GM19240 (cell line): Measurements from ENCODE around the gene DDX31.

Experiments
- DNase-seq: peaks from one replicate; pipeline ENCODE4 v3.0.0; 2011; ENCODE audit warnings: low spot score; ENCODE audit not compliant: insufficient read length

DDX31 gene

DNA sequence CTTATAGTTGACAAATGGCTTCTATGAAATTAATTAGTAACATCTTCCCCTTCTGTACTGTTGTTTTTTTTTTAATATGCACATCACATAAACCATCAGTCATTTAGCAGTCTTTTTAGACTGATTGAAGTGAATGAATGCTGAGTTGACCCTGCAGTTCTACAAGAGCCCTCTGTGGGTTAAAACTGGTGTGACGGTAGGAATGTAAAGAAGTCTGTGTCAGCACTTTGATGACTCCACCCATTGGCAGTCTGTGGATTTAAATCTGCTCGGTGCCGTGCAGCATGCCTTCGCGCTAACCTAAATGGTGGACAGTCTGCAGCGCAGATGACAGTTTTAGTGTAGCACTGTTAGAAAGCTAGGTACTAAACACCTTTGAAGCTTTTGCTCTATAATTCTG, 3.6 kb upstream of the DDX31 start:
- no peak for DNase-seq

DNA sequence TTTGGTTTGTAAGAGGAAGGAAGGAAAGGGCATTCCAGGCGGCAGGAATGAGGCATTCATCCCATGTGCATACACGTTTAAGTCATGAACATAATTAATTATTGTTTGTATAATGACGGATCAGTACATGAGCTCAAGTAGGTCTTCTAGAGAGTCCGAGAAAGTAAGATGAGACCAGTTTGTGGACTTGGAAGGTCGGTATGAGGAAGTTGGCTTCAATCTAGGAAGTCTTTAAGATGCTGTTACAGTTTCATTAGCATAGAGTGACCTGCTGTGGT, 2.6 kb upstream of the DDX31 start:
- DNase-seq: no peak

DNA sequence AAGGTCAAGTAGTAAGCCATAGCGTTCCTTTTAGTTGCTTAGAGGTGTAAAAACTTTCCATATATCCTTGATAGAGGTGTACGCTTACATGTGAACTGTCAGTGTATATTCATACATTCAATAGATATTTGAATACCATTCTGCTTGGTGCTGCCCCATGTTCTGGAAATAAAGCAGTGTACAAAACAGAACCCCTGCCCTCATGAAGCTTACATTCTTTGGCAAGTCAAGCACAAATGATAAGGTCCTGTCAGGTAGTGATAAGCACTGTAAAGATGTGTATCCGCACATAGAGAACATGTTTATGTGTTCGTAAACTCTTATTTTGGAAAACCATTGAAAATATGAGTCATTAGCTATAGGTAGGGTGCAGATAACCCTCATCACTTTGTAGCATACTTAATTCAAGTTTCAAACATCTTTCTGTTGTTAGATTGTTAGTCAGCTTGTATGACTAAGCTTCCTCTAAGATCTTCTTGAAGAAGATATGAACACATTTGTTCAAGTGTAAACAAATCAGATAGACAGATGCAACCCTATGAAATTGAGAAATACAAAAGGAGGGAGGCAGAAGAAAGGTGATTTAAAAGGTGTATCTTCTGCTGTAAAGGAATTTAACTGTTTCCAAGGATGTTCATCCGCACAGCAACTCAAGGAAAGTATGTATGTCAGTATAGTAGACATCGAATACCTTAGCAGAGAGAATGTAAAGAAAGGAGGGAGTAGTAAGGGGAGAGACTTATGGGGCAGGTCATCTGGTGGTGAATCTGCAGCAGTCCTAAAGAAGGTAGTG, 2.0 kb upstream of the DDX31 start:
- no peak for DNase-seq

DNA sequence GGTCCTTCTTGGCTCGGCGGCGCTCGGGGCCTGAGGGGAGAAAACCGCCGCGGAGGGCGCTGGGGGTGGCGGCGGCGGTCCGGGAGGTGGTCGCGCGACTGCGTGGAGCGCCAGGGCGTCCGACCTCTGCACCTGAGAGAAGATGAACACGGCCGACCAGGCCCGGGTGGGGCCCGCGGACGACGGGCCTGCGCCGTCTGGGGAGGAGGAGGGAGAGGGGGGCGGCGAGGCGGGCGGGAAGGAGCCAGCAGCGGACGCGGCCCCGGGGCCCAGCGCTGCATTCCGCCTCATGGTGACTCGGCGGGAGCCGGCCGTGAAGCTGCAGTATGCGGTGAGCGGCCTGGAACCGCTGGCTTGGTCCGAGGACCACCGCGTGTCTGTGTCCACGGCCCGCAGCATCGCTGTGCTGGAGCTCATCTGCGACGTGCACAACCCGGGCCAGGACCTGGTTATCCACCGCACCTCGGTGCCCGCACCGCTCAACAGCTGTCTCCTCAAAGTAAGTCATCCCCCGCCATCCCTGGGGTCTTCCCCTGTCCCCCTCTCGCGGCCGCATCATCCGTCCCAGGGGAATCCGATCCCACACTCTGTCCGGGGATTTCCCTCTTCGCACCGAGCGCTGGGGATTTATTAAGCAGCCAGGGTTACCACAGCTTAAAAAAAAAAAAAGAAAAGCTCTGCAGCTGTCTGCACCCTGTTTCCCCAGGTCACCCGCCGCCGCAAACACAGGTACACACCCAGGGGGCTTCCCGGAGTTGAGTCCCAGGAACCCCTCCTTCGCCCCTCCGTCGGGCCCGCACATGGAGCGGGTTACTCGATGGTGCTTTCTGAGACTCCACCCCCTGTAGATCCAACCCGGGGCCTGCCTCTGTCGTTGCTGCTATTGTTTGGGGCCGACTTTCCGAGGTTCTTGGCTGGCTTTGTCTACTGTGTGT, 941 bp upstream of the DDX31 start, which contains the start of gene GTF3C4:
Gene GTF3C4, plus strand, starts transcription at position 8 of the 935 bp plus-strand sequence. Its CDS starts 135 bp downstream, at position 143.
- DNase-seq: peak; percentile 41

DNA sequence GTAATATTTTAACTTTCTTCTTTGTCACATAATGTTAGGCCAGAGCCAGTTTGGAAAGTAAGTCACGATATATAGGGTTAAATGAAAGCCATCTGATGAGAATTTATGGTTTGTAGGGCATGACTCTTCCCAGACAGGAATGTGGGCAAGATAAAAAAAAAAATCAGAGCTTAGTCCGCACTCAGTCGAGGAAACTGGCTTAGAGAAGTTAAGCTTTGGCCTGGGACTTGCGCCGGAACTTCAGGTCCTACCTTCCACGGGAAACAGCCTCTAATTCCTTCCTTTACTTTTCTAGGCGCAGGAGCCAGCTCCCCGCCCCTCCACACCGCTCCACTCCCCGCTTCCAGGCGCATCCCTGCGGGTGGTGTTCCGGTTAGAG, 475 bp downstream of the DDX31 start:
- DNase-seq: no peak

DNA sequence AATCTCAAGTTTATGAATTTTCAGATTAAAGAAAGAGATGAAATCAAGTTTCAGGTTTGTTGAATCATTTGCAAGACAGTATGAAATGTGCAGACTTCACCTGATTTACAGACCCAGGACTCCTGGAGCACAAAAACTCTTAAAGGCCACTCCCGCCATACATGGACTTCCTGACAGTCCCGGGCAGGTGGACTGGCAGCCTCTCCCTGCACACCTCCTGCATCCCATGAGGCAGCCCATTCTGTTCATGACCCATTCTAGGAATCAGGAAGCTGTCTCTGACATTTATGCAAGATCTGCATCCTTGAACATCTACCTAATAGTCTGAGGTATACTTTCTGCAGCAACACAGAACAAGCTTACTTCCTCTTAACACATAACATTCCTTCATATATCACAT, 5.9 kb downstream of the DDX31 start:
- no peak for DNase-seq

DNA sequence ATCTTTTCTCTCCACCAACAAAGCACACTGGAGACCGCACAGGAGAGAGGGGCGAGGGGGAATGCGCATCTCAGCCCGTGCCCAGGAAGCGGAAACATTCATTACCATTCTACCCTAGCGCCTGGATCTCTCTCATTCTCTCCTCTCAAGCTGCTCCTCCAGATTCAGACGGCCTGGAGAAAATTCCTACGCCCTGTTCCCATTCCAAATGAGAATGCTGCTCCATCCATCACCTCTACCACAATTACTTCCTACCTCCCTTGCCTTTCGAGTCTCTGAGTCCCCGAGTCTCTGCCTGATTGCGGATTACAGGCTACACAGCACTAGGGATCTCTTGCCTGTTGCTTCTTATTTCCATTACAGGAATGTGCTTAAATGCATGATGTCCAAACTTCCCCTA, 6.7 kb downstream of the DDX31 start:
- no peak for DNase-seq

DNA sequence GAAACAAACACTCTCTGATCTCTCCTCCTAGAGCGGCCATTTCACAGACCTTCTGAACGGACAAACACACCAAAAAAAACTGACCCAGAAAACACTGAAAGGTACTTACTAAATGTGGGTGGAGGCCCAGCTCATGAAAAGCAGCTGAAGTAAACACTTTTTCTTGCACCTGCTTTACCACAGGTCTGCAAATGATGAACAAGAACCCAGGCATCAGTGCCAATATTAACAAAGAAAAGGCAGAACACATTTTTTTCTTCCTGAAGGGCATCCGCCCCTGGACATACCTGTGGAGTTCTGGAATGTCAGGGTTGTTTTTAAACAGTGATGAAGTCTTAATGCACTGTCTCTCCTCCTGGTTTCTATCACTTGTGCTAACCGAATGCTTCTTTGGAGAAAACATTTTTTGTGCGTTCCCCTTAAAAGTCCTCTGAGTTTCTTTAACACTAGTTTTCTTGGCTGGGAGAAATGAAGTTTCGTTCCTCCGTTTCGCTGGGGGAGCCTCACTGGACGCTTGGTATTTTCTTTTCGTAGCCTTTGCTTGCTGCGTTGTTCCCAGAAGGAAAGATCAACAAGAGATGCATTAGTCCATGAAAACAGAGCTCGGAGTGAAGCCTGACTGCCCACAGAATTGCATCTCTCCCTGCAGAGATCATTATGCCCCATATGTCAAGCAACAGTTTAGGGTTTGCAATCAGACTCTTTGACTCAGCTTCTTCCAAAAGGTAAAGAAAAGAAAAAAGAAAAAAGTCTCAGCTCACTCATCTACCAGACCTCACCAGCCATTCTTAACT, 7.4 kb downstream of the DDX31 start:
- no peak for DNase-seq

DNA sequence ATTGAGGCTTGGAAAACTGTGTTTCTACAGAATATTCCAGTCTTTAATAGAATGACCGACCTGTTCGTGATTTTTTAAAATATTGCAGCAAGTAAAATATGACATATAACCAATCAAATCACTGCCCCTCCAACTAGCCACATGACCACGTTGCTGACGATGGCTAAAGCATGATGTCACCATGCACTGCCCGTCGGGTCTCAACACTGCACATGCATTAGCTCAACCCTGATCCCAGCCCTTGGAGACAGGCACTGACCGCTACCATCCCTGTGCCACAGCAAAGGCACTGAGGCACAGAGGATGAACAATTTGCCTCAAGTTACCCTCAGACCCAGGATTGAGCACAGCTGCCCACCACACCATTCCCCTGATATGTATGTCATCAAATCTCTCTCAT, 13.5 kb downstream of the DDX31 start:
- DNase-seq: no peak

DNA sequence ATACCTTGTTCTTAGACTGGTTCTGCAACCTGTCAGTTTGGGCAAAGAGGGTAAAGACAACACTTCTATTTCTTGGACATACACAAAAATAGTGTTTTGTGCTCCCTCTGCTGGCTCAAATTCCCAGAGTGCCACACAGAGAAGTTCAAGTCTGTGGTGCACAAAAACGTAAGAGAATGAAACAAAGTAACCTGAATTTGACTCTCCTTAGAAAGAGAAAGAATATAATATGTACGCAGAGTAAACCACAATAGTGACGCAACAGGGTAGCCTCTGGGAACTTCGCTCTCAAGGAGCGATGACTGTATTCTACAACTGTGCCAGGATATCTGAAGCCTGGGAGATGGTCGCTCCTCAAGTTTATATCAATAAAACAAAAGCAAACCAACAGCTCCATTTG, 18.5 kb downstream of the DDX31 start:
- no peak for DNase-seq

DNA sequence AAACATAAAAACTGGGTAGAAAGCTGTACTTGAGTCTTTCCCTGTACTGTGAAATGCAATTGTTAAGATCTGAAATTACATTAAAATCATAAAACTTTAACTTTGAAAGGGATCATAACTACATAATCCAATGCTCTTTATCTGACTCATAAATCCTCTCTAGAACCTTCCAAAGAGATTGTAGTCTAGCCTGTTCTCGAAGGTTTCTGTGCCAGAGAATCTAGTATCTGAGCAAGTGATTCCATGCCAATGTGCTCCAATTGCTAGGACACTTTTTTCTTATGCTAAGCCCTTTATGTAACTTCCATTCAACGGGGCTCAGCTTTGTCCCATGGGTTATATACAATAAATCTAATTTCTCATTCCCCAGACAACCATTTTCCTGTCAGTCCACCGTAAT, 21.1 kb downstream of the DDX31 start:
- no peak for DNase-seq

DNA sequence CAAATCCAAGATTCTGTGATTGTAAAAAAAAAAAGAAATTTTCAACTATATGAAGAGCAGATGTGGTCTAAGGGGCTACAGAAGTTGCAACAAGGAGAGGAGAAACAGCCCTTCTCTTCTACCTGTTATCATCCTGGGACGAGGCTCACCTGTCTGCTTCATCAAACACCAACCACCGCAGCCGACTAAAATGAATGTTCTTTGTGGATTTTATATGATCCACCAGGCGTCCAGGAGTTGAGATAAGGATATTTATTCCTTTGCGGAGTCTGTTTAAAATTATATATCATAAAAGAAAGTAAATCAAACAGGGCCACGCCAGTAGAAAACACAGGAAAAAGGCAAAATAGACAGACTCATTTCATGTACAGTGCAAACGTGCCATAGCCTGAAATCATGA, 21.5 kb downstream of the DDX31 start:
- no peak for DNase-seq

DNA sequence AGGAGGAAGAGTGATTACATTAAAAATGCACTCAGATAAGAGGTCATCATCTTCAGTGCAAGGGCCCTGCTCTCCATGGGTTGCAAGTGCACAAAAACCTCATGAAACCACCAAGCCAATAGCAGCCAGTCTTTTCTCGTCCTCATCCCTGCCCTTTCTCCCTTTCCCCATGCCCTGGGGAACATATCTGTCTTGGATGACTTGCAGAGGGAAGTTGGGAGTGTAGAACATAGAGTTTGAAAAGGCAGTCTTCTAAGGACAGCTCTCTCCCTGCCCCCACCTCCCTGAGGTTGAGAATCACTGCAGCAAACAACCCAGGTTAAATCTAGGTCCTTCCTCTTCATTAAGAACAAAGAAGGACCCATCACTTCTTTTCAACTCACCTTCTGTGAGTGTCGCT, 22.0 kb downstream of the DDX31 start:
- no peak for DNase-seq

DNA sequence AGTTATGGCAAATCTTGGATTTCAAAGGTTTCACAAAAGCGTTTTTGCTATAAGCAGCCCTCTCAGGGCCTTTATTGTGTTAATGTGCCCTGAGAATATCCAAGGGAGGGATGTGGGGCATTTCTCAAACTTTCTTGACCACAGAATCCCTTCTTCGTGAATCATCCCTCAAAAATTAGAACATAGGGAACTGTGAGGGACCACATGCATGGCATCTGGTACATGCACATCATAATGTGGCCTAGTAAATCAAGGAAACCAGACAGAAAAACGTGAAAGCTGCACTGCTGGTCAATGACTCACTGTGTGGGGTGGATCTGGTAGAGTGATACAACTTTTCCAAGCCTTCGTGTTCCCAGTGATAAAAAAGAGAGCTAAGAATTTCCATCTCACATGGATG, 22.4 kb downstream of the DDX31 start:
- no peak for DNase-seq

DNA sequence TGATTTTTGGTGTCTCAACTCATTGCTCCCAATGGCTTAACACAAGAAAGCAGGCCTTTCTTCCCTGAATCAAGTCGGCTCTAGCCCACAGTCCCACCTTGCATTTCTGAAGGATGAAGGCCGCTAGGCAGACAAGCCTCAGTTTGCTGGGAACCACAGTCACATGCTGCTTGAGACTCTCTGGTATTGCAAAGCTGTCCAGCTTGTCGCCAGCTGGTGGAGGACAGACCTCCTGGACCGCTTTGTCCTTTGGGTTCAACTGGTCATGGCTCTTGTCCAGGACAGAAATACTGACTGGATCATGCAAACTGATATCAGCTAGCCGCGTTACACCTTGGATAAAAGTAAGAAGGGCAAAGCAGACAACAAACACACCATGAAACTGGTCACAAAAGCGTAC, 23.1 kb downstream of the DDX31 start:
- DNase-seq: no peak

DNA sequence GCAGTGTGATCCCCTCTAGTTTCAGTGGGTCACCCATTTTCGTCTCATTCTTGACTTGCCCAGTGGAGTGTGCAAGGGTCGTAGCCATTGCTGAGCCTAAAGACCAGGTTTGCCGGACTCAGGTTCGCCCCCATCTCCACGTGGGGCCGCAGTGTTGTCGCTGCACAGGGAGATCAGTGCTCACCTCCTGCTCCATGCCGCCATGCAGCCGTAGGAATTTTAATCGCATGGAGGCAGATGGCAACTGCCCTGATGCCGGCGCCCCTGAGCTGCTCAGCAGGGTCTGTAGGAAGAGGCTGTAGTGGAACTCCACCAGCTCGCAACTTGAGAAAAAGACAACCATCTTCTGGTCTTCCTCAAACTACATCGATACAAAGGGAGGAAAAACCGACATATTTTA, 24.1 kb downstream of the DDX31 start:
- DNase-seq: no peak

DNA sequence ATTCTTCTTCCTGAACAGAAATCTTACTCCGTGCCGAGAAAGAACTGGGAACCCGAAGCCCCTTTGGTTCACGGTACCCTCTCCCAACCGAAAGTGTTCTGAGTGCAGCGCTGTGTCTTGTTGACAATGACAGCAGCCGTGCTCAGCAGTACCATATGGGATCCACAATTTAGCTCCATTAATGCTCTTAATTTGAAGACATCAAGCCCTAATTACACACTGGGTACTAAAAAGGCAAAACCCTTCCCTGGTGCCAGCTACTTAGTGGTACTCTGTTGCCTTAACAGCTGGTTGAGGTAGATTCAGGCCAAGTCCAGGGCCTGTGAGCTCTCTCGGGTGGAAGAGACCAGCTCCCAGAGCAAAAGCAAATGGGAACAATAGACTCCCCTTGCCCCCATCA, 24.5 kb downstream of the DDX31 start:
- DNase-seq: no peak

DNA sequence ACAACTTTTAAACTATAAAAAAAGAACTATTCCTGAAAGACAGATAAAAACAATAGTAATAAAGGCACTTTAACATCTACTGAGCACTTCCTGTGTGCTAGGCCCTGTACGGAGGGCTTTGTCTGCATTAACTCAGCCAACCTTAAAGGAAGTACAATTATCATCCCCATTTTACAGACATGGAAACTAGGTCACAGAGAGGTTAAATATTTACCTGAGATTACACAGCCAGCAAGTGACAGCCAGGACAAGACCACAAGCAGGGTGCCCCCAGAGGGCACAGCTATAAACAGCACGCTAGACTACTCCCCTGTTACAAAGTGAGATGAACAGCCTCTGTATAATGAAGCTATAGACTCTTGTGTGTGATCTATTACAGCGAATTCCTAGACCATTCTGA, 25.5 kb downstream of the DDX31 start:
- DNase-seq: no peak

DNA sequence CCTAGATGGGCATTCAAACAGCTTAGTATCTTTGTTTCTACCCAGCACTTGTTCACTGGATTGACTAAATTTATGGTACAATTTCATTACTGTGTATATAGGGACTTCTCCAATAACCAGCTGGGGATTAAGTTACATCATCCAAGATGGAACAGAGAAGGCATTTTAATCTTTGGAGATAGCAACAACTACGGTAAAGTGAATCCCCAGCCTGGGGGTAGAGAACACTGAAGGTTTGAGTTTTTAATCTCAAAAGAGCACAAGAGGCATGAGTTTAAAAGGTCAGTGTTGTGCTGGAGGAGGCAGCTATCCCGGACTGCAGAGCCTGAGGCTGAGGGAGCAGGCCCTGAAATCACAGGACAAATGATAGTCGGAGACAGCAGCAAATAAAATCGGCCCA, 28.6 kb downstream of the DDX31 start:
- no peak for DNase-seq

DNA sequence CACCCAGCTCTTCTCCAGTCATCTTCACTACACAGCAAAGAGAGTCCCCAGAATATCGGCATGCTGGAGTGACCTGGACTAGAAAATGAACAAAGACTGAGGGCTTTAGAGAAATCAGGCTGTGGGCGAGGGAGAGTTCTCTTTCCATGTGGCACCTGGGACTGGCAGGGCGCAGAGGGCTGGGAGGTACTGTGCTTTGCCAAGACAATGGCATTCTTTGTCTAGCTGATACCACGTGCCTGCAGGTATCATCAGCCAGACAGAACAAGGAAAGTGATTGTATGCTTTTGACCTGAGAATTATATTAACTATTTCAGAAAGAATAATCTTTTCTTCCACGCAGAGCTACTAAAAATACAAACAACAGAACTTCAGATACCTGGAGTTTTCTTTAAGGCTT, 30.5 kb downstream of the DDX31 start:
- no peak for DNase-seq

DNA sequence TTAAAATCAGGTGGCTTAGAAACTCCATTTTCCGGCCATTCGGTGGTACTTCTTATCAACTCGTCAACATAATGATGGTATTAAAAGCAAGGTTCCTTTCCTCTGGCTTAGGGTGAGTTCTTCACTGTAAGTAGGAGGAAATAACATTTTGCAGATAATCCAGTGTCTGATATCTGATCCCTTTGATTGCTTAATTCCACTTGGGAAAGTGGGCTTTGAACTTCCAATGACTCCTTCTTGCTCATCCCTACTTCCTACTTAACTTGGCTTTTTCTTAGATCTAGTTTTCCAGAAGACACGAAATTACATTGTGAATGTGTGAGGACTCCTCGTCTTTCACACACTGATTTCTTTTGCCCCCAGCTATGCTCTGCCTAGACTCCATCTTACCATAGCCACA, 31.5 kb downstream of the DDX31 start:
- DNase-seq: no peak

DNA sequence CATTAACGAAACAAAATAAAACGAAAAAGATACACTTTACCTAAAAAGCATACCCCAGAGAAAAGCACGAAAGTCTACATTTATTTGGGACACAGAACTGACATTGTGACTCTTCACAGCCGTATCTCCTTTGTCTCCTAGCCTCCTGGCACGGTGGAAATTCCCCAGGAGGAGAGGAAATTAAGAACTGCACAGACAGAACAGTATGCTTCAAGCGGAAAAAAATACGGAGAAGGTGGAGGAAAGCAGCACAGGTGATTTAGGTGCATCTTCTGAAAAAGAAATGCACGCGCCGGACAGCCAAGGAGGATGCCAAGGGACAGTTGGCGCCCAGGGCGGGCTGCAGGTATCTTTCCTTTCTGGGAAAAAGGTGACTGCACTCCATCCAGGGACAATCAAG, 32.0 kb downstream of the DDX31 start:
- DNase-seq: no peak
